Subcutaneous abdominal adipose tissue (tissue), 5 donors: ENCODE data around the gene BLOC1S1.

Experiments
- H3K27ac ChIP-seq: one replicate; pipeline ENCODE4 v1.7.0; 2013; ENCODE audit warnings: low read depth, mild to moderate bottlenecking, inconsistent platforms, low read length, moderate library complexity
- H3K27me3 ChIP-seq, 5 donors: one replicate each; pipeline ENCODE4 v1.7.0; 2013; ENCODE audit warnings: low read length in 5 of 5, inconsistent platforms in 1 of 5; ENCODE audit not compliant: control insufficient read depth in 5 of 5, insufficient read depth in 4 of 5
- H3K36me3 ChIP-seq, 5 donors: one replicate each; pipeline ENCODE4 v1.7.0; 2013; ENCODE audit warnings: low read length in 5 of 5; ENCODE audit not compliant: control insufficient read depth in 5 of 5, insufficient read depth in 5 of 5
- H3K4me1 ChIP-seq, 5 donors: one replicate each; pipeline ENCODE4 v1.7.0; 2013; ENCODE audit warnings: low read length in 5 of 5, mild to moderate bottlenecking in 3 of 5, moderate library complexity in 1 of 5; ENCODE audit not compliant: control insufficient read depth in 5 of 5, insufficient read depth in 5 of 5
- H3K4me3 ChIP-seq, 5 donors: one replicate each; pipeline ENCODE4 v1.7.0; 2013; ENCODE audit warnings: low read length in 5 of 5, low read depth in 1 of 5
- H3K9ac ChIP-seq, 5 donors: one replicate each; pipeline ENCODE4 v1.7.0; 2013; ENCODE audit warnings: low read length in 5 of 5, mild to moderate bottlenecking in 4 of 5, moderate library complexity in 3 of 5
- H3K9me3 ChIP-seq, 5 donors: one replicate each; pipeline ENCODE4 v1.7.0; 2013; ENCODE audit warnings: low read length in 5 of 5; ENCODE audit not compliant: control insufficient read depth in 5 of 5
- donor health status: healthy.
- donor health status: healthy.
- donor health status: healthy.
- donor health status: healthy.
- donor health status: healthy.

Gene BLOC1S1

GRCh38 chr12:55682087-55682796 is 33.6 kb upstream of the BLOC1S1 start:
- peak overlapping the region in 3 of 5 donors; percentile 34 to 48 (median 43) for H3K4me3 ChIP-seq
- no peak overlapping the region for H3K27ac ChIP-seq
- H3K27me3 ChIP-seq: peaks cover 0 to 6% (median 0%) of the 10 kb centered on the region in 5 donors
- H3K36me3 ChIP-seq: peaks cover 0 to 23% (median 22%) of the 10 kb centered on the region in 5 donors
- no peaks in the 10 kb centered on the region for H3K9me3 ChIP-seq
- H3K4me1 ChIP-seq: peaks cover 2 to 16% (median 13%) of the 10 kb centered on the region in 5 donors
- H3K9ac ChIP-seq: no peak overlapping the region

DNA sequence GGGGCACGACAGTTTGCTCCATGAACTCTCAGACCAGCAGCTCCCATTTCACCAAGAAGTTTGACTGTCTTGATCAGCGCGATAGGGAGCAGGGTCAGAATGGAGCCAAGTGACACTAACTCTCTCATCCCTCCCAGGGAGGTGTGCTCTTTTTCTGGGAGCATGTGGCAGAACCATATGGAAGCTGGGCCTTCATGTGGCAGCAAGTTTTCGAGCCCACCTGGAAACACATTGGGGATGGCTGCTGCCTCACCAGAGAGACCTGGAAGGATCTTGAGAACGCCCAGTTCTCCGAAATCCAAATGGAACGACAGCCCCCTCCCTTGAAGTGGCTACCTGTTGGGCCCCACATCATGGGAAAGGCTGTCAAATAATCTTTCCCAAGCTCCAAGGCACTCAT is 32.2 kb upstream of the BLOC1S1 start:
- Histone ChIP-seq H3K4me3 (no peak overlapping the region), H3K36me3 (peaks cover 0 to 35% (median 33%) of the 10 kb centered on the region in 5 donors), H3K9ac (no peak overlapping the region), H3K27me3 (peaks cover 0 to 6% (median 0%) of the 10 kb centered on the region in 5 donors), H3K27ac (no peak overlapping the region), H3K9me3 (no peaks in the 10 kb centered on the region), H3K4me1 (peaks cover 2 to 16% (median 13%) of the 10 kb centered on the region in 5 donors)

DNA sequence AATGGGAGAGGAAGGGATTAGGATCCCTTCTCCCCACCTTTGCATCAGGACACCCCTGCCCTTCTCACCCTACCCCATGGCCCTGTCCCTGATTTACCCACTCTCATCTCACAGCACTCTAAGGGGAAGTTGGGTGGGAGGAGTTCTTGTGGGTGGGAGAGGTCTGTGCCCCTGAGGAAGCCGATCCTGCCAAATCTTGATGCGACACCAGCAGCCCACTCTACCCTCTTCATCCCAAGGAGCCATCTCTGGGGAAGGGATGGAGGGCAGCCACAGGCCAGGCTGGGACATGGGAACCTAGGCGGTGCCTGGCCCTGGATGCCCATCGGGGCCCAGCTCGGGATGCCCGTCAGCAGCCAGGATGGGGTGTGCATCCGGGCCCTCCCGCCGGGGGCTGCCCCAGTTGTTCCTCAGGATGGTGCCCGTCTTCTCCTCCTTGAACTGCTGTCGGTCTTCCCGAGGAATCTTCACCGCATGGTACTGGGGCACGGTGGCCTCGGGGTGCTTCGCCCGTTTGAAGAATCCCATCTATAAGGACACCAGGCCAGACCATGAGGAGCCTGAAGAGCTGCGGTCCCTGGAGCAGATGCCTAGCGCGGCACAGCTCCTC is 31.0 kb upstream of the BLOC1S1 start:
- Histone ChIP-seq H3K27ac (no peak overlapping the region), H3K36me3 (peaks cover 0 to 44% (median 41%) of the 10 kb centered on the region in 5 donors), H3K4me1 (peaks cover 2 to 16% (median 13%) of the 10 kb centered on the region in 5 donors), H3K9ac (no peak overlapping the region), H3K27me3 (peaks cover 0 to 6% (median 0%) of the 10 kb centered on the region in 5 donors), H3K4me3 (no peak overlapping the region), H3K9me3 (no peaks in the 10 kb centered on the region)

DNA sequence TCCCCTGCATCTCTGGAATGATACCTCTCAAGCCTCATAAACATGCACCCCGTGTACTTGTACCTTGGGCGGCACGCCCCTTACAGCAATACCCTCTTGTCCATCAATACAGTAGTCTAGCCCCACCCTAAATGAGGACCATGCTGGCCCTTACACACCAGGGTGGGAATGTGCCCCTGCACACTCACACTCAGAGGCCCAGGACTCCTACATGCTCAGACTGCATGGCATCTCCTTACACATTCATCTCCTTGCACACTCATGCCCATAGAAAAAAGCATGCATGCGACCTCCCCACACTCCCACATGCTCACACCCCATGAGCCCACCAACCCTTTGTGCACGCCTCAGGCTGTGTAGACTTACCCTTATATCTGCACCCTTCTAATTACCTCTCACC is 30.2 kb upstream of the BLOC1S1 start:
- Histone ChIP-seq H3K9me3 (no peaks in the 10 kb centered on the region), H3K36me3 (peaks cover 0 to 44% (median 41%) of the 10 kb centered on the region in 5 donors), H3K4me3 (no peak overlapping the region), H3K4me1 (peaks cover 2 to 16% (median 13%) of the 10 kb centered on the region in 5 donors), H3K9ac (peak overlapping the region in 1 of 5 donors; percentile 41), H3K27ac (no peak overlapping the region), H3K27me3 (peaks cover 0 to 6% (median 0%) of the 10 kb centered on the region in 5 donors)

DNA sequence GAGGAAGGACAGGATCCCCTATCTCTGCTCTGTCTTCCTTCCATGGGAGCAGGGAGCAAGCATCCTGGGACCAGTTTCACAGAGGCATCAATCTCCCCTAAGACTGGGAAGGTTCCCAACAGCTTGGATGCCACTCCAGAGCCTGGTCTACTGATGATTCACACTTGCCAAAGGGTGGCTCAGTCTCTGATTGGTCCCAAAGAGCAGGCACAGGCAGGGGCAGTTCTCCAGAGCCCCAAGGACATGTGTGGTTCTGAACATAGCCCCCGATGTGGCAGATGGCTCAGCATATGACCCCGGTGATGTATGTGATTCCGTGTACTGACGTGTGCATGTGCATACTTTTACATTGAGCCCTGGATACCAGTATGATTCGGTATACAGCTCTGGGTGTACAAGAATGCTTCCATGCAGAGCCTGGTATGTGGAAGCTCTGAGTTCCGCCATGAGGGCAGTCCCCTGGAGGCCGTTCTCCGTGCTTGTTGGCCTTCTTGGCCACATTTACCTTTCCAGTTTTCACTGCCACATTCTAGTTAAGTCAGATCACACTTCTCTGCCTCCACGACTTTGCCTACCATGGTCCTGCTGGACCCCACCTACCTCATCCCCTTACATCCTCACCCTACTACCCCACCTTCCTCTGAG is 29.4 kb upstream of the BLOC1S1 start:
- no peak overlapping the region for H3K4me3 ChIP-seq
- H3K27ac ChIP-seq: no peak overlapping the region
- H3K36me3 ChIP-seq: peaks cover 2 to 48% (median 41%) of the 10 kb centered on the region in 5 donors
- peaks cover 0 to 6% (median 0%) of the 10 kb centered on the region in 5 donors for H3K27me3 ChIP-seq
- peaks cover 2 to 10% (median 8%) of the 10 kb centered on the region in 5 donors for H3K4me1 ChIP-seq
- no peaks in the 10 kb centered on the region for H3K9me3 ChIP-seq
- no peak overlapping the region for H3K9ac ChIP-seq

GRCh38 chr12:55687746-55688145 is 28.1 kb upstream of the BLOC1S1 start:
- Histone ChIP-seq H3K36me3 (peaks cover 2 to 61% (median 52%) of the 10 kb centered on the region in 5 donors), H3K9ac (no peak overlapping the region), H3K27ac (no peak overlapping the region), H3K4me3 (no peak overlapping the region), H3K9me3 (no peaks in the 10 kb centered on the region), H3K27me3 (peaks cover 0 to 2% (median 0%) of the 10 kb centered on the region in 5 donors), H3K4me1 (no peaks in the 10 kb centered on the region)

GRCh38 chr12:55688716-55689655 is 26.9 kb upstream of the BLOC1S1 start:
- Histone ChIP-seq H3K27ac (no peak overlapping the region), H3K27me3 (peaks cover 0 to 2% (median 0%) of the 10 kb centered on the region in 5 donors), H3K4me3 (no peak overlapping the region), H3K36me3 (peaks cover 2 to 73% (median 64%) of the 10 kb centered on the region in 5 donors), H3K4me1 (no peaks in the 10 kb centered on the region), H3K9ac (peak overlapping the region in 1 of 5 donors; percentile 17), H3K9me3 (no peaks in the 10 kb centered on the region)

- Histone ChIP-seq H3K4me3 (no peak overlapping the region), H3K4me1 (peaks cover 0 to 3% (median 0%) of the 10 kb centered on the region in 5 donors), H3K9me3 (no peaks in the 10 kb centered on the region), H3K27me3 (no peaks in the 10 kb centered on the region), H3K36me3 (peaks cover 2 to 84% (median 77%) of the 10 kb centered on the region in 5 donors), H3K27ac (no peak overlapping the region), H3K9ac (no peak overlapping the region)
These were observed 23.1 kb upstream of the BLOC1S1 start for GRCh38 chr12:55692631-55693322.
